ENCODE data around the gene LAMA3. TPM values are rescaled to one million over a fixed set of nuclear protein-coding genes. Genes with fewer than 3 reads are reported as not detected.
A peak's percentile ranks its signal among the peaks of the same experiment; 100 is the strongest.

LAMA3 gene
- total RNA-seq, 1 donor from 2014 or later = 126 TPM

DNA sequence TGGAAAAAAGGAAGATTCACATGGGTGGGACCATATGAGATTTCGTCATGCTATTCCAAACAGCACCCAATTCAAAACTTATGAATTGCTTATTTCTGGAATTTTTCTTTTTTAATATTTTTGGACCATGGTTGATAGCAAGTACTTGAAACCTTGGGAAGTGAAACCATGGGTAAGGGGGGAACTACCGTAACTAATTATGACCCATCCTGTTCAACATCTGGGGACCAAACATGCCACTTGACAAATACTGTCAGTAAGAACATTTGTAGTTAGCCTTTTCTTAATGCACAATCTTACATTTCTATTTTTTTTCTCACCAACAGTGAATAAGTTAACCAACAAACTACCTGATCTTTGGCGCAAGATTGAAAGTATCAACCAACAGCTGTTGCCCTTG lies 219.6 kb downstream of the LAMA3 start:
- TF ChIP-seq, protein P1, sequence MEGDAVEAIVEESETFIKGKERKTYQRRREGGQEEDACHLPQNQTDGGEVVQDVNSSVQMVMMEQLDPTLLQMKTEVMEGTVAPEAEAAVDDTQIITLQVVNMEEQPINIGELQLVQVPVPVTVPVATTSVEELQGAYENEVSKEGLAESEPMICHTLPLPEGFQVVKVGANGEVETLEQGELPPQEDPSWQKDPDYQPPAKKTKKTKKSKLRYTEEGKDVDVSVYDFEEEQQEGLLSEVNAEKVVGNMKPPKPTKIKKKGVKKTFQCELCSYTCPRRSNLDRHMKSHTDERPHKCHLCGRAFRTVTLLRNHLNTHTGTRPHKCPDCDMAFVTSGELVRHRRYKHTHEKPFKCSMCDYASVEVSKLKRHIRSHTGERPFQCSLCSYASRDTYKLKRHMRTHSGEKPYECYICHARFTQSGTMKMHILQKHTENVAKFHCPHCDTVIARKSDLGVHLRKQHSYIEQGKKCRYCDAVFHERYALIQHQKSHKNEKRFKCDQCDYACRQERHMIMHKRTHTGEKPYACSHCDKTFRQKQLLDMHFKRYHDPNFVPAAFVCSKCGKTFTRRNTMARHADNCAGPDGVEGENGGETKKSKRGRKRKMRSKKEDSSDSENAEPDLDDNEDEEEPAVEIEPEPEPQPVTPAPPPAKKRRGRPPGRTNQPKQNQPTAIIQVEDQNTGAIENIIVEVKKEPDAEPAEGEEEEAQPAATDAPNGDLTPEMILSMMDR (IDR thresholded peaks at IDR 0.05; ENCODE audit: insufficient read depth, low read length, poor library complexity, severe bottlenecking) = no peak
- DNase-seq (ENCODE audit: low read depth) = no peak
- H3K4me3 ChIP-seq (ENCODE audit: low read depth, low read length) = no peak overlapping the region
- H3K36me3 ChIP-seq (ENCODE audit: control insufficient read depth, insufficient read depth, low read length) = no peaks in the 10 kb centered on the region
- no peaks in the 10 kb centered on the region for H3K27me3 ChIP-seq (ENCODE audit: control insufficient read depth, insufficient read depth, low read length)

DNA sequence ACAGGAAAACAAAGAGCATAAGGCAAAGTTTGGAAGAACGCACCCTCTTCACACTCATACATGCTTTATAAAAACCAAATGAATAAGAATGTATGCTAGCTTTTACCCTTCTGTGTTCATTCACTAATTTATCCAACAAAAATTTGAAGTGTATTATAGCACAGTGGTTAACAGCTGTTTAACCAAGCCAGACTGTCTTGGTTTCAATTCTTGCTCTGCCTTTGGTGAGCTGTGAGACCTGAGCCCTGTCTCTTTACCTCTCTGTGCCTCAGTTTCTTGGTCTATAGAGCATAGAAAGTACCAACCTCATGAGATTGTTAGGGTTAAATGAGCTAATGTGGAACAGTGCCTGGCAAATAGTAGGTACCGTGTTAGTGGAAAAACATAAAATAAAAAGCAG lies 220.8 kb downstream of the LAMA3 start:
- TF ChIP-seq, protein P1 (IDR thresholded peaks at IDR 0.05; ENCODE audit: insufficient read depth, low read length, poor library complexity, severe bottlenecking) = no peak
- no peaks in the 10 kb centered on the region for H3K36me3 ChIP-seq (ENCODE audit: control insufficient read depth, insufficient read depth, low read length)

DNA sequence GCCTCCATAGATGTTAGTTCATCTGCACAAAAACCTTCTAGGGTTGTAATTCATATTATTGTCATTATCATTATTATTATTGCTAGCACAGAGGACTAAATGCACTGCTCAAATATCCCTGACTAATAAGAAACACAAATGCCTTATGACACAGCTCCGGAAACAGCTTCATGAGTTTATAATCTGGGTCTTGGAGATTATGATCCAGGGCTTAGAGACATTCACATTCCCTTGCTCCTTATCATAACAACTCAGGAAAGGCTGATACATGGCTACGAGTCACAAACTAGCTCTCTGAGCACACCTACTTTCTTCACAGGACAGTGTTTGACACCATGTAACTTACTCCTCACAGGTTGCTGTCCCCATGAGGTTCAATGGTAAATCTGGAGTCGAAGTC lies 223.1 kb downstream of the LAMA3 start:
- H3K4me3 ChIP-seq (ENCODE audit: low read depth, low read length) = no peak overlapping the region
- H3K27me3 ChIP-seq (ENCODE audit: control insufficient read depth, insufficient read depth, low read length) = no peaks in the 10 kb centered on the region
- no peaks in the 10 kb centered on the region for H3K36me3 ChIP-seq (ENCODE audit: control insufficient read depth, insufficient read depth, low read length)
- TF ChIP-seq, protein P1 (IDR thresholded peaks at IDR 0.05; ENCODE audit: insufficient read depth, low read length, poor library complexity, severe bottlenecking) = no peak
- DNase-seq (ENCODE audit: low read depth) = no peak

More for the DNA sequence above, 220.8 kb downstream of the LAMA3 start:
- Histone ChIP-seq H3K4me3 (ENCODE audit: low read depth, low read length) (no peak overlapping the region), H3K27me3 (ENCODE audit: control insufficient read depth, insufficient read depth, low read length) (no peaks in the 10 kb centered on the region)
- no peak for DNase-seq (ENCODE audit: low read depth)

DNA sequence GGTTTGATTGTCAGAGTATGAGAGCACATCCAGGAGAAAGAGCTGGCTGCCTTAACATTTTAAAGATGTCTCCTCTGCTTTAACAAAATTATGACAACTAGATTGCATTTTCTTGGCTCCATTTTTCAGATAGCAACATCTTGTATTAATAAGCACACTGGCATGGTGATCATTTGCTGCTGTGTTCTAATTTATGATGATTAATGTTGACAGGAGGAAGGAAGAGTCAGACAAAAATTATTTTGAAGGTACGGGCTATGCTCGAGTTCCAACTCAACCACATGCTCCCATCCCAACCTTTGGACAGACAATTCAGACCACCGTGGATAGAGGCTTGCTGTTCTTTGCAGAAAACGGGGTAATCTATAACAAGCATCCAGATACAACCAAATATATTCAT lies 227.1 kb downstream of the LAMA3 start:
- no peak for DNase-seq (ENCODE audit: low read depth)
- Histone ChIP-seq H3K4me3 (ENCODE audit: low read depth, low read length) (no peak overlapping the region), H3K36me3 (ENCODE audit: control insufficient read depth, insufficient read depth, low read length) (no peaks in the 10 kb centered on the region), H3K27me3 (ENCODE audit: control insufficient read depth, insufficient read depth, low read length) (no peaks in the 10 kb centered on the region)
- TF ChIP-seq, protein P1 (IDR thresholded peaks at IDR 0.05; ENCODE audit: insufficient read depth, low read length, poor library complexity, severe bottlenecking) = no peak

- Histone ChIP-seq H3K4me3 (ENCODE audit: low read depth, low read length) (no peak overlapping the region), H3K27me3 (ENCODE audit: control insufficient read depth, insufficient read depth, low read length) (no peaks in the 10 kb centered on the region), H3K36me3 (ENCODE audit: control insufficient read depth, insufficient read depth, low read length) (no peaks in the 10 kb centered on the region)
- TF ChIP-seq, protein P1 (IDR thresholded peaks at IDR 0.05; ENCODE audit: insufficient read depth, low read length, poor library complexity, severe bottlenecking) = peak; percentile 85
- DNase-seq (ENCODE audit: low read depth) = no peak
Observed at GRCh38 chr18:23918395-23919032, 229.3 kb downstream of the LAMA3 start.

DNA sequence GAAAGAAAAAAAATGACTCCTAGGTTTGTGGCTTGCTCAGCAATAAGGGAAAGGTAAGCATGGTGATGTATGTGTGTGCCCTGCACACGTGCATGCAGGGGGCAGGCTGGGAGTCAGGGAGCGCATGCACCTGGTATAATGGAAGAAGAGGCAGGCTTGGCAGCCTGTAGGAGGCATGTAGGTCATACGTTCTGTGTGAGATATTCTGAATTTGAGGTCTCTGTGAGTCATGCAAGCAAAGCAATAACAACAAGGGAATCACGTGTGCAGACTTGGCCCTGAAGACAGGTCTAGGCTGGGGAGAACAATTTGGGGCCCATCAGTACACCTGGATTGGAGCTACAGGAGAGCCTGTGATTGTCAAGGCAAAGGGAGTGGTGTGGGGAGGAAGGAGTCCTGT lies 230.8 kb downstream of the LAMA3 start:
- no peak for DNase-seq (ENCODE audit: low read depth)
- Histone ChIP-seq H3K4me3 (ENCODE audit: low read depth, low read length) (no peak overlapping the region), H3K27me3 (ENCODE audit: control insufficient read depth, insufficient read depth, low read length) (no peaks in the 10 kb centered on the region), H3K36me3 (ENCODE audit: control insufficient read depth, insufficient read depth, low read length) (no peaks in the 10 kb centered on the region)
- TF ChIP-seq, protein P1 (IDR thresholded peaks at IDR 0.05; ENCODE audit: insufficient read depth, low read length, poor library complexity, severe bottlenecking) = no peak

All from kidney epithelial cell (primary cell).